Tibial nerve (tissue), 4 donors: ENCODE measurements around the gene HSBP1.

Source experiments
- CTCF ChIP-seq, 5 experiments: fragments of 200-600 bp in 3 of 5; fragments of 450-650 bp in 2 of 5; sonication (generic) in 3 of 5; IDR thresholded peaks; one replicate each; pipeline ENCODE4 v1.5.1; 2016 to 2019; ENCODE audit warnings: antibody characterized with exemption in 5 of 5, mild to moderate bottlenecking in 3 of 5, moderate library complexity in 2 of 5
- EP300 ChIP-seq, 2 donors: sonication (generic); formaldehyde crosslinking; IDR thresholded peaks; one replicate each; pipeline ENCODE4 v1.6.1; 2017; ENCODE audit warnings: antibody characterized with exemption in 2 of 2, mild to moderate bottlenecking in 1 of 2
- POLR2A ChIP-seq, 2 donors: fragments of 450-650 bp; IDR thresholded peaks; one replicate each; pipeline ENCODE4 v1.6.1; 2017; ENCODE audit warnings: antibody characterized with exemption in 2 of 2, mild to moderate bottlenecking in 2 of 2, moderate library complexity in 2 of 2

- no peak for TF ChIP-seq POLR2A (IDR thresholded peaks at IDR 0.05)
- no peak for TF ChIP-seq CTCF (IDR thresholded peaks at IDR 0.05)
- TF ChIP-seq EP300 (IDR thresholded peaks at IDR 0.05): no peak
Observed at GRCh38 chr16:83808573-83809014, 816 bp downstream of the HSBP1 start.
